Left lobe of liver (tissue), 2 donors: ENCODE results near the gene IMP3. TPM values are rescaled to one million over a fixed set of nuclear protein-coding genes. Genes with fewer than 3 reads are reported as not detected.
A peak's percentile ranks its signal among the peaks of the same experiment; 100 is the strongest.

ENCODE experiments used
- ATAC-seq: fragments of 200-7000 bp; cut with Tn5 transposase; one replicate; pipeline ENCODE4 v1.9.1; 2020; ENCODE audit warnings: mild to moderate bottlenecking, moderate library complexity
- DNase-seq: peaks from one replicate; pipeline ENCODE4 v3.0.0-alpha.2; 2020; ENCODE audit warnings: low spot score
- total RNA-seq: library from RNA; stranded (reverse); gene quantifications from one replicate; pipeline ENCODE4 v1.2.1, GENCODE V29; 2021
- donor health status: DM: no; HTN: no; CAD: no; lungs with moderate emphysema.
- donor health status: DM: no; HTN: yes; CAD: no.

The IMP3 gene
- total RNA-seq, 1 donor from 2014 or later, result 42.0 TPM

- DNase-seq (no peak), ATAC-seq (peak; percentile 15)
Observed at GRCh38 chr15:75673426-75674235, 33.6 kb upstream of the IMP3 start.

- ATAC-seq (no peak), DNase-seq (no peak)
Observed at GRCh38 chr15:75672646-75673425, 32.8 kb upstream of the IMP3 start.

- no peak for DNase-seq
- no peak for ATAC-seq
Observed at GRCh38 chr15:75671730-75672602, 31.9 kb upstream of the IMP3 start.

DNA sequence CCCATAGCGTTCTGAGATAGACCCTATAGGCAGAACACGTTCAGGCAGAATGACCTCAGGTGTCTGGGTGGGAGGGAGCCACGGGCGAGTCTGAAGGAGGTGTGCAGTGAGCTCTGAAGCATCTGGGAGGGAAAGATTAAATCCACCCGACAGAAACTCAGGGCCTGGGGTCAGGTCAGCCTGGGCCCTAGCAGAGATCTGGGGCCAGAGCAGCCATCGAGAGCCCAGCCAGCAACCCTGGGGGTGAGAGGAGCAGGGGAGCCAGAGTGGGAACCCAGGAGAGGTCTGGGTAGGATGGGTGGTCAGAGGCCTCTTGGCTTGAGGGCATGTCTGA lies 29.8 kb upstream of the IMP3 start:
- DNase-seq (no peak), ATAC-seq (no peak)

GRCh38 chr15:75669191-75669878 lies 29.3 kb upstream of the IMP3 start:
- ATAC-seq (no peak), DNase-seq (no peak)

DNA sequence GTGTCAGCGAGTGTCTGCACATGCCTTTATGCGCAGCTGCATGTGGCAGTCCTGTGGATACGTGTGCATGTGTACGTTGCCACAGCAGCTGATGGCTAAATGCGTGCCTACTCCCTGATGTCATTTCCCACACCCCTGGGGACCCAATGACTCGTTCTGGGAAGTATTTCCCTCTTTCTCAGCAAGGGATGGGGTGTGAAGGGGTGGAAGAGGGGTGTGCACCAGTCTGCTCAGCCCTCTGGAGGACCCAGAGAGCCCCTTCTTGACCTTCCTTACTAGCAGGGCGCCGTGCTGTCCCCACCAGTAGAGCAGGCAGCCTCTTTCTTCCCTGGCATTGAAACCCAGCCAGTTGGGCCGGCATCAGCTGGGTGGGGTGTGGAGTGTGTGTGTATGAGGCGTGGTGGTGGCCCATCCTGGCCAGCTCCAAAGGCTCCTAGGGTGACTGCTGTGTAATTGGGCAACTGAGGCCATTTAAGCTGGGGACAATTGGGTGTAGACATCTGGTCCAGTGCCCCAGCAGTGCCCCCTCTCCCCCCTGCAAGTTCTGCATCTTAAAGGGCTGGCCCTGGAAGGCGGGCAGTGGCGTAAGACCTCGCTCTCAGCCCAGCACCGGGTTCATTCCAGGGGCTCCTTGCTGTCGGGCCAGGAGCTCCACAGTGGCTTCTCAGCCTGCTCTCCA lies 26.9 kb upstream of the IMP3 start:
- no peak for DNase-seq
- ATAC-seq, result no peak

DNA sequence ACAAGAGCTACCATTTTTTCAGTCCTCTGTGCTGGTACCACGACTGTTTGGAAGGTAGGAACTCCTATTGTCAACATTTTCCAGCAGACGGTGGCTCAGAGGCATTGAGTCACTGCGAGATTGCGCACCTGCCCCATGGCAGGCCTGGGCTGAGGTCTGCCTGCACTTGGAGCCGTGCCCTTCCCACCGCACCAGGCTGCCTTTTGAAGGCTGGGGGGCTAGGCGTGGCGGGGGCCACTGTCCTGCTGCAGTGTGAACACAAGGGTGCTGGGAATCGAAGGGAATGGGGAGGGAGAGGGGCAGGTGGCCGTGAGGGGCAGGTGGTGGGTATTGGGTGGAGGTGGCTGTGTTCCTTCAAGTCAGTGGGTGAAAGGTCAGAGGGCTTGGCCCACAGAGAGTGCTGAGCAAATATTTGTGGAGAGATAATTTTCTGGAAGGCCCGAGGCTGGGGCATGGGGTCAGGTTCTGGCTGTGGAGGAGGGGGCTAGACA lies 24.0 kb upstream of the IMP3 start:
- DNase-seq (no peak), ATAC-seq (peak; percentile 62)

GRCh38 chr15:75662823-75663519 lies 22.9 kb upstream of the IMP3 start:
- ATAC-seq, result no peak
- DNase-seq, result no peak

DNA sequence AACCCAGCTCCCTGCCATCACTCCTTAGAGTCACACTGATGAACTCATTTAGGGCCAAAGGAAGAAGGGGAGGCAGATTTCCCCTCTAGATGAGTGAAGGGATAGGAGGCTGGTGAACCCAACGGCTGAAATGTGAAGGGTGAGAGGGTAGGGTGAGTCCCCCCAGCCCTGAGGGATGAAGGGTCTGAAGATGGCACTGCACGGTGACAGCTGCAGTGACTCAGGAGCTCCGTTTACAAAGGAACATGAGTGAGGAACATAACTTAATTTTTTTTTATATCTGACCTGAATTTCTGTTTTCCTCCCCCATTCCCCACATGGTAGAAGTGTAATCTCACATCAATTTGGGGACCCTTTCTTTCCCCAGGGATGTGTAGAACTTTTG lies 21.7 kb upstream of the IMP3 start:
- ATAC-seq, result no peak
- DNase-seq, result no peak

GRCh38 chr15:75661100-75661755 lies 21.2 kb upstream of the IMP3 start:
- peak; percentile 76 for DNase-seq

GRCh38 chr15:75659928-75660645 lies 20.1 kb upstream of the IMP3 start:
- DNase-seq (no peak), ATAC-seq (no peak)

More at GRCh38 chr15:75661100-75661755, 21.2 kb upstream of the IMP3 start:
- peak; percentile 81 for ATAC-seq

GRCh38 chr15:75659141-75659771 lies 19.2 kb upstream of the IMP3 start:
- no peak for DNase-seq
- ATAC-seq, result no peak

GRCh38 chr15:75656813-75657212 lies 16.8 kb upstream of the IMP3 start:
- ATAC-seq (no peak), DNase-seq (no peak)

DNA sequence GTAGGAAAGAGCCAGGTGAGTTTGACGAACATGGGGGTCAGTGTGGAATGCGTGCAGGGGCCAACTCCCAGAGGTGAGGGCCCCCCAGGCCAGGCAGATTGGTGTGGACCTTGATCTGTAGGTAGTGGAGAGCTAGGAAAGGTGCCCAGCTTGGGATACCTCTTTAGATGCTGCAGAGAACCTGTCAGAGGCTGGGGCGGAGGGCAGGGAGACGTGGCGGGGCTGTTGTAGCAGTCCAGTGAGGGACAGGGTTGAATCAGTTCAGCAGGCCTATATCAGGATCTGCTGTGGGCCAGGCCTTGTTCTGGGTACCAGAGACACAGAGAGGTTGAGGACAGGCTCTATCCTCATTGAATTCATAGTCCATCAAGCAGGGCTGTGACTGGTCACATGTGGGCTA lies 16.3 kb upstream of the IMP3 start:
- no peak for DNase-seq
- no peak for ATAC-seq

DNA sequence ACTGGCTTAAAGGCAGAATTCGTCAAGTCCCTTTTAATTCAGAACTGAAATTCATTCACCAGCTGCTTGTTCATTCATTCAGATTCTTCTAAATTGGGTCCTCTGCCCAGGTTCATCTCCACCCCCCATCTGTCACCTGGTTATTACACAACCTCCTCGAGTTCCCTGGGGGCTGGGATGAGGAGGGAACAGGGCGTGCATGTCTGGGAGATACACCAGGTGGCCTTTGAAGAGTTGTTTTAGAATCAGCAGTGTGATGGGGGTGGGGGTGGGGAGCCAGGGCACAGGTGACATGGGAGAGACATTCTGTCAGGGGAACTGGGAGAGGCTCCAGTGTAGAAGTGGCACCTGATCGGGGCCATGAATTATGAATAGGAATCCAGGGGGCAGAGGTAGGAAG lies 15.9 kb upstream of the IMP3 start:
- DNase-seq (no peak), ATAC-seq (no peak)

GRCh38 chr15:75654201-75654907 lies 14.3 kb upstream of the IMP3 start:
- ATAC-seq (no peak), DNase-seq (no peak)

GRCh38 chr15:75653347-75653913 lies 13.4 kb upstream of the IMP3 start:
- no peak for ATAC-seq

More at GRCh38 chr15:75653347-75653913, 13.4 kb upstream of the IMP3 start:
- no peak for DNase-seq
